NCI-H2196 (cell line): Measurements from ENCODE around the gene SPATA32.
A peak's percentile ranks its signal among the peaks of the same experiment; 100 is the strongest.
"Not testable (repeated sequence)": the region's sequence is repeated elsewhere in the genome, so short reads cannot be mapped to it uniquely, and the experiment has no call there.

Source experiments
- DNase-seq: peaks from one replicate; lab custom pipeline; 2025; ENCODE audit not compliant: unreplicated experiment; lab: John Stamatoyannopoulos, UW

Gene SPATA32

GRCh38 chr17:45273551-45273957, 11.7 kb upstream of the SPATA32 start:
- DNase-seq = no peak

GRCh38 chr17:45271603-45272002, 9.7 kb upstream of the SPATA32 start:
- no peak for DNase-seq

- peak; percentile 17 for DNase-seq
Measured at GRCh38 chr17:45270828-45271418, 9.0 kb upstream of the SPATA32 start.

- no peak for DNase-seq
Measured at GRCh38 chr17:45269912-45270311, 8.0 kb upstream of the SPATA32 start.

GRCh38 chr17:45267436-45268055, 5.7 kb upstream of the SPATA32 start:
- no peak for DNase-seq

GRCh38 chr17:45266372-45266926, 4.6 kb upstream of the SPATA32 start:
- no peak for DNase-seq

GRCh38 chr17:45265821-45266220, 3.9 kb upstream of the SPATA32 start:
- no peak for DNase-seq

GRCh38 chr17:45264988-45265387, 3.1 kb upstream of the SPATA32 start:
- DNase-seq = no peak

- DNase-seq = no peak
Measured at GRCh38 chr17:45264430-45264829, 2.5 kb upstream of the SPATA32 start.

- no peak for DNase-seq
Measured at GRCh38 chr17:45263477-45263860, 1.6 kb upstream of the SPATA32 start.

GRCh38 chr17:45262516-45263476, 902 bp upstream of the SPATA32 start:
- DNase-seq = no peak

- DNase-seq = no peak
Measured at GRCh38 chr17:45260204-45260783, 1.6 kb downstream of the SPATA32 start.

GRCh38 chr17:45258981-45259380, 2.9 kb downstream of the SPATA32 start:
- no peak for DNase-seq

GRCh38 chr17:45257115-45257514, 4.8 kb downstream of the SPATA32 start:
- DNase-seq = no peak

GRCh38 chr17:45256114-45256966, 5.6 kb downstream of the SPATA32 start:
- DNase-seq = peak; percentile 9

- no peak for DNase-seq
Measured at GRCh38 chr17:45255358-45255757, 6.5 kb downstream of the SPATA32 start.

- DNase-seq = no peak
Measured at GRCh38 chr17:45253879-45254278, 8.0 kb downstream of the SPATA32 start.

- not testable (repeated sequence) for DNase-seq
Measured at GRCh38 chr17:45253237-45253636, 8.7 kb downstream of the SPATA32 start.

- DNase-seq = peak; percentile 16
Measured at GRCh38 chr17:45251931-45252330, 10.0 kb downstream of the SPATA32 start.
